HG03175 (cell line): ENCODE results near the gene SLC39A3.
A peak's percentile ranks its signal among the peaks of the same experiment; 100 is the strongest.

Experiments
- ATAC-seq: cut with Tn5 transposase; IDR thresholded peaks from one replicate; pipeline ENCODE4 v1.9.1; 2021; ENCODE audit warnings: mild to moderate bottlenecking, moderate library complexity; ENCODE audit not compliant: unreplicated experiment

Gene SLC39A3, protein sequence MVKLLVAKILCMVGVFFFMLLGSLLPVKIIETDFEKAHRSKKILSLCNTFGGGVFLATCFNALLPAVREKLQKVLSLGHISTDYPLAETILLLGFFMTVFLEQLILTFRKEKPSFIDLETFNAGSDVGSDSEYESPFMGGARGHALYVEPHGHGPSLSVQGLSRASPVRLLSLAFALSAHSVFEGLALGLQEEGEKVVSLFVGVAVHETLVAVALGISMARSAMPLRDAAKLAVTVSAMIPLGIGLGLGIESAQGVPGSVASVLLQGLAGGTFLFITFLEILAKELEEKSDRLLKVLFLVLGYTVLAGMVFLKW

GRCh38 chr19:2739602-2740313 is at the start of gene SLC39A3:
TSS of gene SLC39A3 (minus strand) at chr19:2740017. CDS start at chr19:2737257, 2,760 bp downstream.
- peak; percentile 94 for ATAC-seq

- ATAC-seq, result no peak
Observed at GRCh38 chr19:2788237-2788636, 48.4 kb upstream of the SLC39A3 start.

GRCh38 chr19:2787115-2787514 is 47.3 kb upstream of the SLC39A3 start:
- ATAC-seq, result no peak

- peak; percentile 63 for ATAC-seq
Observed at GRCh38 chr19:2785244-2785997, 45.6 kb upstream of the SLC39A3 start, which contains the start of gene THOP1. TSS of gene THOP1 (plus strand) at chr19:2785503. CDS start at chr19:2785663, 160 bp downstream.

- ATAC-seq, result no peak
Observed at GRCh38 chr19:2783781-2784145, 43.9 kb upstream of the SLC39A3 start.

DNA sequence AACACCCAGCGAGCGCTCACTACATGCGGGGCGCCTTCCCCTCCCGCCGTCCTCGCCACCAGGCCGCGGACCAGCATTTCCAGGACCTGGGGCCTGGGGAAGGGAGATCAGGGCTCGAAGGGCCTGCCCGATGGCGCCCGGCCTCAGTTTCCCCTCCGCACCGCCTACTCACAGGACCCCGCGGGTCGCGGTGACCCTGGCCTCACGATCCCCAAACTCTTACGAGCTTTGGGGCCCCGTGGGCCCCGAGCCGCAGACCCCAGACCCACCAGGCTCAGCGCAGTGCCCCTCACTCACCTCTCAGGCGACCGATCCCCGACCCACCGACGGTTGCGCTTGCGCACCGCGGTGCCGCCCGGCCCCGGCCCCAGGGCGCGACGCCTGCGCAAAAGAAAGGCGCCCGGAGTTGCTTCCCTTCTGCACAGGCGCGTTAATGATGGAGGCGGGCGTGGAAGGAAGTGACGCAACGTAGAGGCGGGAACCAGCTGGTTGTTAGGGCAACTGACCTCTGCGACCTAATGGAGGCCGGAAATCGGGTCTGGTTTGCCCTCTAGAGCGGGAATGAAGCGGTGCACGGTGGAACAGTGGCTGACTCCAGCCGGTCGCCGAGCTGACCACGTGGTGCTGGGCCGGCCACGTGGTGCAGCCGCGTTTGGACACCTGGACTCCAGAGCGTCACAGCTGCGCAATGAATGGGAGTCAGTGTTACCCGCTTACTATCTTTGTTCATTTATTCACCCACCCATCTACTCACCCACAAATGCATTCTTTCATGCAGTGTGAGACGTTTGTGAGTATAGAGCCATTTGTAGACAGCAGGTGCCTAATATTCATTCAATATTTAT is 43.3 kb upstream of the SLC39A3 start, which contains the start of gene SGTA:
TSS of gene SGTA (minus strand) at position 338 of the 845 bp plus-strand sequence. CDS start 14,205 bp downstream, outside the sequence.
- ATAC-seq, result peak; percentile 78

- ATAC-seq, result no peak
Observed at GRCh38 chr19:2782329-2782935, 42.6 kb upstream of the SLC39A3 start.

GRCh38 chr19:2780284-2780683 is 40.5 kb upstream of the SLC39A3 start:
- ATAC-seq, result no peak

- ATAC-seq, result no peak
Observed at GRCh38 chr19:2779121-2779740, 39.4 kb upstream of the SLC39A3 start.

GRCh38 chr19:2777952-2778683 is 38.3 kb upstream of the SLC39A3 start:
- ATAC-seq, result no peak

GRCh38 chr19:2775556-2776430 is 36.0 kb upstream of the SLC39A3 start:
- no peak for ATAC-seq

GRCh38 chr19:2774953-2775555 is 35.2 kb upstream of the SLC39A3 start:
- no peak for ATAC-seq

DNA sequence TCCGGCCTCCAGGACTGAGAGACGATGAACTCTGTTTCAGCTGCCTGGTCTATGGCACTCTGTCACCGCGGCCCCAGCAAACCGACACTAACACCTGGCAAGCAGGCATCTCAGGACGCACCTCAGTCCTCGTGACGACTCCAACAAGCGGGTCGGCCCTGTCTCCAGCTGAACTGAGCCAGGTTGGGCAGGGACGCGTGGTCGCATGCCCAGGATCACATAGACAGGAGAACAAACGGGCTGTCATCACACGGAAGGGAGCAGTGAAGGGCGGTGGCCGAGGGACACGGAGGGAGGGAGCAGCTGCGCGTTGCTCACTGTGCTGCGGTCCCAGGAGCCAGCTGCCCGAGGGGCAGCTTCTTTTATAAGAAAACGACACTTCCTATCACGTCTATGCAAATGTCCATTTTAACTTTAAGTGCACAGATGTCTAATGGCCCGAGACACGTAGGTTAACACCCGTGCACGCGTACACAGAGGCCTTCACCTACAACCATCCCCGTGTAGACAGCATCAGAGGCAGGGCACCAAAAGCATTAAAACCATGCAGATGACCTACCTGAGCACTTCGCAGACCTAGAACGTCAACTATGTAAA is 34.4 kb upstream of the SLC39A3 start:
- no peak for ATAC-seq

GRCh38 chr19:2771786-2772674 is 32.2 kb upstream of the SLC39A3 start:
- ATAC-seq, result no peak

GRCh38 chr19:2770055-2771013 is 30.5 kb upstream of the SLC39A3 start:
- ATAC-seq, result no peak
